HCEC 1CT (cell line): ENCODE data around the gene CLIC5.

Source experiments
- DNase-seq: peaks from one replicate; pipeline ENCODE4 v3.0.0-alpha.2; 2017

The CLIC5 gene

DNA sequence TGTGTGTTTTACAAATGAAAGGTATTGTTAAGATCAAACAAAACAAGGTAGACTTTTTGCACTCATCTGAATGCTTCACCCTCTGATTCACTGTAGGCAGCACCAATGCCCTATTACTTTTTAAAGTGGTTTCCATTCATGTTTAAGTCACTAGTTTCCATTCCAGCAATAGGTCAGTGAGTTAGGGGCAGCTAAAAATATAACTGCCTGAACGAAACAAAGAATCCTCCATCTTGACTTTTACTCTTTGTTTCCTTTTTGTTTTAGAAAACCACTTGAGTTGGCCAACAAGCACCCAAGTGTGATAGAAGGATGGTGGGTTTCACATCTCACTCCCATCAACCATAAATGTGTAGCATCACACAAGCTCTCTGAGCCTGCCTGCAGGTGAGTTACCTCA lies 25.5 kb downstream of the CLIC5 start:
- DNase-seq: no peak

- DNase-seq: no peak
Measured at GRCh38 chr6:45988635-45989034, 27.0 kb downstream of the CLIC5 start.

DNA sequence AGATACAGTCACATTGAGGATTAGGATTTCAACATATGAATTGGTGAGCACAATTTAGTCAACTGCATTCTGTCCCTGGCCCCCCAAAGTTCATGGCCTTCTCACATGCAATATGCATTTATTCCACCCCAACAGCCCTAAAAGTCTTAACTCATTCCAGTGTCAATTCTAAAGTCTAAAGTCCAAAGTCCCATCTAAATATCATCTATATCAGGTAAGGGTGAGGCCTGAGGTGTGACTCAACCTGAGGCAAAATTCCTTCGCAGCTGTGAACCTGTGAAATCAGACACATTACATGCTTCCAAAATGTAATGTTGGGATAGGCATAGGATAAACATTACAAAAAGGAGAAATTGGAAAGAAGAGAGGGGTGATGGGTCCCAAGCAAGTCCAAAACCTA lies 27.8 kb downstream of the CLIC5 start:
- DNase-seq: no peak

- DNase-seq: no peak
Measured at GRCh38 chr6:45986746-45987274, 28.9 kb downstream of the CLIC5 start.

- DNase-seq: no peak
Measured at GRCh38 chr6:45984788-45985425, 30.8 kb downstream of the CLIC5 start.

DNA sequence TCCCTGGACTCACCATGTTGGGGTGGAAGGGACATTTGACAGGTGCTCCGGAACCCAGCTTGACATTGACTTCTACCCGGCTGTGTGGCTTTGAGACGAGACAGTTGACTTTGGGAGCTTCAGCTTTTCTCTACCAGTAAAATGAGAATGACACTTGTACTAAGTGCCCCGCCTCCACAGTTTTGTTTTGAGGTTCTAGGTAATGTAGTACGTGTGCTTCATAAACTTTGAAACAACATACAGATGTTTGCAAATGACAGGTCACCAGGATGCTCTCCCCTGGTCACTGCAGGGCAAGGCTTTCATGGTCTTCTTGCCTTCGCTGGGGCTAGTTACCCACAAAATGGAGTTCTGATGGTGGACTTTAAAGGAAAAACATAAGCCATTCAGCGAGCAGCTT lies 31.3 kb downstream of the CLIC5 start:
- DNase-seq: no peak

DNA sequence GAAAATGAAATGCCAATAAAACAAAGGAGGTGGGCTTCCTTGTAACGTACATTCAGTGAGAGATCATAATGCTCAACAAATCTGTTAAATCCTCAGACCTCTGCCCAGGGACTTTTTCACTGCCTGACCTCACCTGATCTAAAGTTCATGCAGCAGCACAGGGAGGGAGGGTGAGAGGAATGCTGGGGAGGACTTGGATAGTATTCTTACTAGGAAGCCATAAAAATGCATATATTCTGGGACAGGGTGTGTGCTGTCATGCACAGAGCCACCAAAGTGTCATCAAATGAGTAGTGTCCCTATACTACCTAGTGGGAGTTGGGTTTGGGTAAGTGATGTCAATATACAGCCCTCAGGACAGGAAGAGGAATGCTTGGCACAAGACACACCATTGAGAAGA lies 32.6 kb downstream of the CLIC5 start:
- DNase-seq: no peak

GRCh38 chr6:45982280-45983036 lies 33.2 kb downstream of the CLIC5 start:
- DNase-seq: no peak

DNA sequence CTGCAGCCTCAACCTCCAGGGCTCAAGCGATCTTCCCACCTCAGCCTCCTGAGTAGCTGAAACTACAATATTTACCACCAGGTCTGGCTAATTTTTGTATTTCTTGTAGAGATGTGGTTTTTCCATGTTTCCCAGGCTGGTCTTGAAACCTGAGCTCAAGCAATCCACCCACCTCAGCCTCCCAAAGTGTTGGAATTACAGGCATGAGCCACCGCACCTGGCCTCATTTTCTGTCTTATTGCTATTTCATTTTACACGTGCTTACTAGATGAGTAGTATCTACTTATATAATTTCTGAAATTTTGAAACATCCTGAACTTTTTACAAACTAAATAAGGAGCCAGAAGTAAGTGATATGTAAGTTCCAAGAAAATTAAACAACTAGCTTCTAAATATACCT lies 34.6 kb downstream of the CLIC5 start:
- no peak for DNase-seq

- DNase-seq: no peak
Measured at GRCh38 chr6:45979311-45979710, 36.3 kb downstream of the CLIC5 start.

GRCh38 chr6:45974596-45974995 lies 41.1 kb downstream of the CLIC5 start:
- DNase-seq: no peak

DNA sequence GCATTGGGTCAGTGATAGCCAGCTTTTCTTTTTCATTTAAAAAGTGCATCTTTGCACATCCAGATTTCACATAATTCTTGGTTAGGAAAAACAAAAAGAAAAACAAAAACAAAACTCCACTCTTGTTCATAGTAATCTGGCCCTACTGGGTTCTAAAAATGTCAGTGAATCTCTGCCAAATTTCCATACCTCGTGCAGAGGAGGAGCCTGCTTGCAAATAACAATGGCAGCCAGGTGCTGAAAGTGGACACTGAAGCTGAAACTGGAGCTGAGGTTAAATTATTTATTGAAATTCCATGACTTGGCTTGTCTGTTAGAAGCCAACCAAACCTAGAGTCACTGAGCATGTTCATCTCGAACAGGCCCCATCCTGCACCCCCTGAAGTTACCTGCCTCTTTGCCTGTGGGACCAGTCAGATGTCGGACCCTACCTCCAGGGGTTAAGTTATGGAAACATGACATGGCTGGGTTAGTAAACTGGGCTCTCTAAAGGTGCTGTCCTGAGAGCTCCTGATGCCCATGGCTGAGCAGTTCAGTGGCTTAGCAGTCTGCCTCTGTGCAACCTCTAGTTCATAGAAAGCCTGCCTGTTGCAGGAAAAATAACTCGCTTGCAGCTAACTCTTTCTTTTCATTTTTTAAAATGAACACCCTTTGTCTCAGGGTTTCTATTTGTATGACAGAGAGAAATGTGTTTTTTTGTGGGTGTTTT lies 42.7 kb downstream of the CLIC5 start:
- no peak for DNase-seq

DNA sequence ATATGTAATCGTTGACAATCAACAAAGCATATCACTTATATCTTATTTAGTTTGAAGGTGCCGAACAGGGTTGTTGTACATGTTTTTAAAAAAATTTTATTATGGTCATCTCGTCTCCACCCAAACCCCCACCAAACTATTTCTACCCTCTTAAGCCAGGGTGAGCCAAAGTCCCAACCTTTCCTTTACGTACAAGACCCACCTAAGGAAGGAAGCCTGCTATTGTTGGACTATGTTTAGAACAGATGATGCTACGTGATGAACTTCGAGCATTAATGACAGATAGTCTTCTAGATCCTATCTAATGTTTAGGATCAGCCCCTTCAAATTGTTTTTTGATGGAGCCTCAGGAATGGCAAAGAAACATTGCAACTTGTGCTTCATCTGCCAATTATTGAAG lies 44.4 kb downstream of the CLIC5 start:
- no peak for DNase-seq

- no peak for DNase-seq
Measured at GRCh38 chr6:45970326-45970725, 45.3 kb downstream of the CLIC5 start.

DNA sequence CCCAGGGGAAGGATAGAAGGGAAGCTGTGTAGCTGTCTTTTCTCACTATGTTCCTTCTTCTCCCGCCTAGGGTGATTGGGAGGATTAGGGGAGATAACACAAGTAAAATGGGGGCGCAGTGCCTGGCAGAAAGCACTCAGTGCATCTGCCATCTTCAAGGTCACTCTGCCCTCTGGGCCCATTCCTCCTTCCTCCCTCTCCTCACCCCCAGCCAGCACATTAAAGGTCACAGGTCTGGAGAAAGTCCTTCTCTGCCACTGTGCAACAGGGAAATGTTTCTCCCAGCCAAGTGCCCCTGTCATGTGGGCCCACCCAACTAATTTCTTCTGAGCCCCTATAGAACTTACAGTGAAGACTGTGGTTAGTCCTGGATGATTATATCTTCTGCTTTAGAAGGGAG lies 45.8 kb downstream of the CLIC5 start:
- no peak for DNase-seq

DNA sequence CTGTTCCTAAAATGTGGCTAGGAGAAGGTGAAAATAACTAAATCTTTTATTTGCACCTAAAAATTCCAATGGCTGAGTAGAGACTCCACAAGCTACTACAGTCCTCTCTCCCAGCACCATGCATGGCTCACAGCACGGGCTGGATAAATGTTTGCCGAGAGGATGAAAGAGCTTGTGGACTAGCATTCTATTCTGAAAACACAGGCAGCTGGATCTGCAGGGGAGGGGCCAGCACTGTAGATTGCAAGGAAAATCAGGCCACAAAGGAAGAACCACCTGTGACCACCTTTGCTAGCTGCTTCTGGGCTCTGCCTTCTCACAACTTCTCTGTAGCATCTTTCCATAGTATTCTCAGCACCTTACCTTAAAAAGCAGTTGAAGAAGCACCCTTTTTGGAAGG lies 46.6 kb downstream of the CLIC5 start:
- no peak for DNase-seq

DNA sequence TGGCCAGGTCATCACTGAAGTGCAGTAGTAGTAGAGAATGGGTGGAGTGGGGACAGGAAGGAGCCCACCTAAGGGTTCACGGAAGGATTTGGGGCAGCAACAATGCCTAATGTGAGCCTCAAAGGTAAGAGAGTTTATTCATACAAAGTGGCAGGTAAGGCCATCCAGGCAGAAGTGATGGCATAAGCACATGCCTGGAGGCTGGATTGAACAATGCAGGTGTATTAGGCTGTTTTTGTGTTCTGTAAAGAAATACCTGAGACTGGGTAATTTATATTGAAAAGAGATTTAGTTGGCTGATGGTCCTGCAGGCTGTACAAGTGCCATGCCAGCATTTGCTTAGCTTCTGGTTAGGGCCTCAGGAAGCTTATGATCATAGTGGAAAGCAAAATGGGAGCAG lies 48.3 kb downstream of the CLIC5 start:
- no peak for DNase-seq

DNA sequence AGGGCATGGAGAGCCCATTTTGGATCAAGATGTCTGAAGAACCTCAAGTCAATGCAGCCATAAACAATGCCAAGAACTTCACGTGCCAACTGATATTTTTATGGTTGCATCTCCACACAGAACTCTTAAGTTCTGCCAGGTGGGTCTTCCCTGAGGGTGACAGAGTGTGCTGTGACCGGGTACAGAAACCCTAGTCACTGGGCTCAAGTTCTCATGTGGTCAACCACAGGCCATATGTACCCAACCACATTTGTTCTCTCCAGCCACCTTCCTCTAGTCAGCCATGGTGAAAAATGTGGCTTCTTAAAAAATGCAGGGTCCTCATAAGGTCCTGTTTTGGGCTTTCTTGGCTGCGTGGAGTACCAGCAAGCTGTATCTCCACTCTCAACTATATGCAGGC lies 48.9 kb downstream of the CLIC5 start:
- no peak for DNase-seq

DNA sequence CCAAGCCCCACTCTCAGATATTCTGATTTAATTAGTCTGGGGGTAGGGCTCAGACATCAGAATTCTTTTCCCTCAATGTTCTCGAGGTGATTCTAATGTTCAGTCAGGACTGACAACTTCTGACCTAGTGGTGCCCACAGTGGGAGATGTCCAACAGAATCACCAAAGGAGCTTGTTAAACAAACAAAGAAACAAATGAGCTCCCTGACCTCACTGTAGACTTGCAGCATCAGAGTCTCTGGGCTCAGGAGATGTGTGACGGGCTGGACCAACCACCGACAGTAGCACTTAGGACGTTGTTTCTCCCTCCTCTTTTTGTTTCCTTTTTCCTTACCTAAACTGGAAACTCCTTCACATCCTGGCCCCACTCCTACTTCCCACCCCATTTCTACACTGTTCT lies 49.3 kb downstream of the CLIC5 start:
- no peak for DNase-seq

GRCh38 chr6:45965792-45966191 lies 49.9 kb downstream of the CLIC5 start:
- DNase-seq: peak; percentile 61

GRCh38 chr6:45965007-45965406 lies 50.7 kb downstream of the CLIC5 start:
- DNase-seq: peak; percentile 25

- DNase-seq: no peak
Measured at GRCh38 chr6:45964300-45964699, 51.4 kb downstream of the CLIC5 start.

DNA sequence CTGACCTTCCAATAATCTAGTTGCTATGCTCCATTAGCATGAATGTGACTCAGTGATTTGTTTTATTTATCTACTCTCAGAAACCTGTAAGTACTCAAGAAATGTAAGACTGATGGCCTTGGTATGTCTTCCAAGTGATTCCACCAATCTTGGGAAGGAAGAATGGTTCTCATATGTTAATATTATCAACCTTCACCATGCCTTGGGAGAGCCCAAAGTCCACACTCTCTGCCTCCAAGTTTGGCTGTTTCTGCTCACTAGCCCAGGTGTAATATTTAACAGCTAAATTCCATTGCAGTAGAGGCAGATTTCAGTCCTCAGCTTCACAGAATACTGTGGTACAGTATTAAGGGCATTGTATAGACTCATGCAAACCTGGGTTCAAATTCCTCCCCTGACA lies 51.8 kb downstream of the CLIC5 start:
- DNase-seq: no peak

GRCh38 chr6:45961125-45961524 lies 54.5 kb downstream of the CLIC5 start:
- no peak for DNase-seq
